GM06990 (cell line): ENCODE data around the gene BCLAF3.

Experiments
- DNase-seq: peaks from one replicate; pipeline ENCODE4 v3.0.0-alpha.2; 2011; ENCODE audit not compliant: insufficient read length; ENCODE audit errors: extremely low read depth
- H3K27me3 ChIP-seq: replicated peaks from 2 replicates; pipeline ENCODE4 v1.6.0; 2011; ENCODE audit warnings: low read length; ENCODE audit not compliant: control insufficient read depth, insufficient read depth
- H3K36me3 ChIP-seq: 2 replicates; pipeline ENCODE4 v1.5.1; 2011; ENCODE audit warnings: low read length; ENCODE audit not compliant: control insufficient read depth, insufficient read depth
- H3K4me3 ChIP-seq: replicated peaks from 2 replicates; pipeline ENCODE4 v1.5.1; 2011; ENCODE audit warnings: low read depth, mild to moderate bottlenecking, control low read depth, low read length
- CTCF ChIP-seq: IDR thresholded peaks from 2 replicates; pipeline ENCODE4 v1.5.1; 2011; ENCODE audit warnings: low read length, control low read depth, mild to moderate bottlenecking, inconsistent platforms; ENCODE audit not compliant: insufficient read depth, poor library complexity, severe bottlenecking

BCLAF3 gene

GRCh38 chrX:20028588-20028987, 37.7 kb upstream of the BCLAF3 start:
- no peak for TF ChIP-seq CTCF
- no peak for DNase-seq
- H3K36me3 ChIP-seq: no peaks in the 10 kb centered on the region

GRCh38 chrX:20026278-20026677, 35.4 kb upstream of the BCLAF3 start:
- Histone ChIP-seq H3K27me3 (peaks cover 1% of the 10 kb centered on the region; the same call in 1 of the 2 replicates), H3K36me3 (no peaks in the 10 kb centered on the region), H3K4me3 (no peak overlapping the region)
- TF ChIP-seq CTCF: no peak
- no peak for DNase-seq

More at GRCh38 chrX:20028588-20028987, 37.7 kb upstream of the BCLAF3 start:
- Histone ChIP-seq H3K4me3 (no peak overlapping the region), H3K27me3 (peaks cover 1% of the 10 kb centered on the region; the same call in 1 of the 2 replicates)

DNA sequence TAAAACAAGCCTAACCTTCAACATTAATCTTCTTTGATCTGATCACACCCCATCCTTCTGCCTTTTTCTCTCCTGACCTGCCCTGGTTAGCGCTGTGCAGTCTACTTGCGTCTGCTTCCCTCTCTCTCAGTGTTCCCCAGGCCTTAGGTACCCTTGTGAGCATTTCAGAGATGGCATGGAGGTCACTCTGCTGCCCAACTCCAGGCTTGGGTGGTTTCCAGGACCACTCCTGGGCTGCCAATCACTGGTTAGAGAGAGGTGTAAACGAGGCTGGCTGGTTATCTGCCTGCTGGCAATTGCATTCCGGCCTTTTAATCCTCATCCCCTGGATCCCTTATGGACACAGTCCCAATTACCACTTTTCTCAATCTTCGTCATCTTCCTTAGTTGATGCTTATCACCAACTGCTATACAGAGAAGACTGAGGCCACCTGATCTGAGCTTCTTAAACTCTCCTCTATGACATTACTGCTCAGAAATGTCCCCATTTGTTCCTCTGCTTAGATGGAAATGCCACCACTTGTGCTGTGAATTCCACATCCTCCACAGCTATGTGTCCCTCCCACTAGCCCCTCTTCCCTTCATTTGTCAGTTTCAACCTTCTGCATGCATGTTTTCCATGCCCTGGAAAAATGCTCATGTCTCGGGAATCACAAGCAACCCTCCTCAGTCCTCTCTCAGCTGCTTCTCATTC, 29.0 kb upstream of the BCLAF3 start:
- Histone ChIP-seq H3K4me3 (no peak overlapping the region), H3K27me3 (no peaks in the 10 kb centered on the region), H3K36me3 (no peaks in the 10 kb centered on the region)
- DNase-seq: no peak
- no peak for TF ChIP-seq CTCF

- no peak for TF ChIP-seq CTCF
- H3K4me3 ChIP-seq: no peak overlapping the region
- no peaks in the 10 kb centered on the region for H3K36me3 ChIP-seq
- H3K27me3 ChIP-seq: no peaks in the 10 kb centered on the region
- no peak for DNase-seq
Observed at GRCh38 chrX:20016616-20016945, 25.7 kb upstream of the BCLAF3 start.

- no peak for DNase-seq
- Histone ChIP-seq H3K27me3 (no peaks in the 10 kb centered on the region), H3K36me3 (no peaks in the 10 kb centered on the region), H3K4me3 (no peak overlapping the region)
- no peak for TF ChIP-seq CTCF
Observed at GRCh38 chrX:20015945-20016615, 25.2 kb upstream of the BCLAF3 start.

DNA sequence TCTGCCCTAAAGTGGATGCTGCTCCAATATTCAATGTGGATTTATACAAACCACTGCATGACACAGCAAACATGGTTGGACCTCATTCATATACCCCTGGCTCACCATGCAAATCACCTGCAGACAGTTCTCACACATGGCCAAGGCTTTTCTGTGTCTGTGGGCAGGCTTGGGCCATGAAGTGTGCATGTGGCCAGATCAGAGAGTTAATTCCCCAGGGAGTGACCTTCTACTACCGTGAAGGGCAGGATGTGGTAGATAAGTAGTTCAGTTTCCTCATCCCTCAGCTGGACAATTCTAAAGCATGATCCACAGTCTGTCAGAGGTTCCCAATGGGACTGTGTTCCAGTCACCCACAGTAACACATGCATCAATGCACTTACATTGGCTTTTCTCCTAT, 24.6 kb upstream of the BCLAF3 start:
- no peak for DNase-seq
- Histone ChIP-seq H3K4me3 (no peak overlapping the region), H3K36me3 (no peaks in the 10 kb centered on the region), H3K27me3 (no peaks in the 10 kb centered on the region)
- TF ChIP-seq CTCF: no peak
